ENCODE measurements around the gene MB21D2.

MB21D2 gene

GRCh38 chr3:192933259-192933658 is 15.6 kb upstream of the MB21D2 start (continued):
- no peak for TF ChIP-seq ZNF513 (tag by site-specific recombination; IDR thresholded peaks at IDR 0.05)
- no peak for TF ChIP-seq ZNF146 (tag by site-specific recombination; IDR thresholded peaks at IDR 0.05)
- TF ChIP-seq ZNF654 (tag by site-specific recombination; IDR thresholded peaks at IDR 0.05; ENCODE audit: low read depth) = no peak
- TF ChIP-seq YY1 (tag by site-specific recombination; IDR thresholded peaks at IDR 0.05) = no peak
- TF ChIP-seq ZNF76 (tag by site-specific recombination; IDR thresholded peaks at IDR 0.05; ENCODE audit: borderline replicate concordance, low read depth) = no peak
- no peak for TF ChIP-seq ZBTB49 (tag by site-specific recombination; IDR thresholded peaks at IDR 0.05; ENCODE audit: low read depth)
- TF ChIP-seq ZBTB20 (tag by site-specific recombination; IDR thresholded peaks at IDR 0.05) = no peak
- TF ChIP-seq GLI2 (tag by site-specific recombination; IDR thresholded peaks at IDR 0.05; ENCODE audit: borderline replicate concordance, low read depth) = no peak
- TF ChIP-seq GLI4 (tag by site-specific recombination; IDR thresholded peaks at IDR 0.05) = no peak
- TF ChIP-seq PRDM2 (tag by site-specific recombination; IDR thresholded peaks at IDR 0.05; ENCODE audit: borderline replicate concordance) = no peak

- no peaks in the 10 kb centered on the region for H3K36me3 ChIP-seq (ENCODE audit: control insufficient read depth in 2 of 2, insufficient read depth in 1 of 2, low read length in 2 of 2)
- TF ChIP-seq ZNF629 (tag by site-specific recombination; IDR thresholded peaks at IDR 0.05) (no peak), ZFP69B (tag by site-specific recombination; IDR thresholded peaks at IDR 0.05) (no peak), ZNF274 (IDR thresholded peaks at IDR 0.05; ENCODE audit: low read length) (no peak), ZNF274 (tag by site-specific recombination; IDR thresholded peaks at IDR 0.05; ENCODE audit: borderline replicate concordance) (no peak), ZNF521 (tag by site-specific recombination; IDR thresholded peaks at IDR 0.05) (no peak), GLIS1 (tag by site-specific recombination; IDR thresholded peaks at IDR 0.05) (no peak), ZNF558 (tag by site-specific recombination; IDR thresholded peaks at IDR 0.05) (no peak), ZNF585B (tag by site-specific recombination; IDR thresholded peaks at IDR 0.05) (no peak), HIC1 (tag by site-specific recombination; IDR thresholded peaks at IDR 0.05) (no peak), CTCF (tag by site-specific recombination; IDR thresholded peaks at IDR 0.05) (no peak), ZNF449 (tag by site-specific recombination; IDR thresholded peaks at IDR 0.05) (no peak), ZSCAN23 (tag by site-specific recombination; IDR thresholded peaks at IDR 0.05) (no peak)
- no peaks in the 10 kb centered on the region for H3K9me3 ChIP-seq (ENCODE audit: control insufficient read depth, insufficient read depth, low read depth, low read length)
- POLR2A ChIA-PET = interaction anchor here (0.7 kb wide), 1 partner anchor 30 kb away, joined by 4 read pairs; no protein-coding TSS in a partner anchor
- no peak overlapping the region for H3K27ac ChIP-seq (ENCODE audit: extremely low read depth, low read depth, low read length)
- H3K4me1 ChIP-seq (ENCODE audit: control insufficient read depth, insufficient read depth, low read length) = peaks cover 23% of the 10 kb centered on the region
- no peak overlapping the region for H3K4me3 ChIP-seq (ENCODE audit: low read depth, low read length)
- CTCF ChIA-PET = no interaction called here
Measured at GRCh38 chr3:192931825-192932224, 14.2 kb upstream of the MB21D2 start.

Measured in HEK293 (cell line).